K562 (cell line): ENCODE measurements around the gene SACM1L.

ENCODE experiments used
- COPS2 ChIP-seq: fragments of 450-650 bp; conservative IDR thresholded peaks from 2 replicates; pipeline ENCODE4 v1.6.1; 2016; ENCODE audit warnings: mild to moderate bottlenecking, moderate library complexity
- GTF2F1 ChIP-seq: IDR thresholded peaks from 2 replicates; pipeline ENCODE4 v1.6.1; 2011; ENCODE audit warnings: low read depth, low read length, improper control_type of control experiment
- KDM1A ChIP-seq, 2 experiments: fragments of 450-650 bp; IDR thresholded peaks; 2 replicates each; pipeline ENCODE4 v1.6.1; 2016; ENCODE audit warnings: mild to moderate bottlenecking in 2 of 2
- MEF2A ChIP-seq: IDR thresholded peaks from 2 replicates; pipeline ENCODE4 v1.6.1; 2011; ENCODE audit warnings: low read depth, mild to moderate bottlenecking, low read length, moderate library complexity; ENCODE audit not compliant: control insufficient read depth
- SAFB2 ChIP-seq: fragments of 200-400 bp; formaldehyde crosslinking; IDR thresholded peaks from 2 replicates; pipeline ENCODE4 v1.6.1; 2018; ENCODE audit warnings: borderline replicate concordance, low read length, low read depth, moderate library complexity; ENCODE audit not compliant: severe bottlenecking

DNA sequence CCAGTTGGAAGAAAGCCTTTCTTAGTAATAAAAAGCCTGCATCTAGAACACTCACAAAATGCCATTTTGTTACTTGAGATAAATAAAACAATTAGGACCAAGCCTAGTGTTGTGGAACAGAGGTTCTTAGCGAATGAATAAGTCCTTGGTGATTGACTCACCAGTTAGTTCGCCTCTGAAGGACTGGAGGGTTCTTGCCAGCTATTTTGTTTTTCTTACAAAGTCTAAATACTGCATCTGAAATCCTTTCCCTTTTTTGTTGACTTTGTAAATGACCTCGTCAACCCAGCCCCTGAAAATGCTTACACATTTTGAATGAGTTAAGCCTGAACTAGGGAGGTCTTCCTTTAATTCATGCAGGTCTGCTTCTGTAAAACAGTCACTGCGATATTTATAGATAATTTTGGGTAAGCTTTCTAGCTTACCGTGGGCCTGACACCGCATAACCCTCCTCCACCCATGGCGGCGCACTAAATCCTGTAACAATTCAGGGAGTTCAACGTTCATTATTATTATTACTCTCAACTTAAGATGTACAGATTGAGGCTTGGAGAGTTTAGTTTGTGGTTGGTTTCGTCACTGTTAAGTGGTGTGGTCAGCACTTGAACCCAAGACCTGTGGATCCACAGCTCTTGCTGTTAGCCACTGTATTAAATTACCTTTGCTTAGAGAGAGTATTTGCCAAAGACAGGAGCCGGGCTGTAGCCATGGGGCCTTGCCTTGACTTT, 45.0 kb upstream of the SACM1L start:
- no peak for TF ChIP-seq KDM1A (IDR thresholded peaks at IDR 0.05)
- TF ChIP-seq GTF2F1: no peak
- no peak for TF ChIP-seq COPS2
- no peak for TF ChIP-seq MEF2A
- no peak for TF ChIP-seq SAFB2
